ENCODE measurements around the gene CCDC33. TPM values are rescaled to one million over a fixed set of nuclear protein-coding genes. Genes with fewer than 3 reads are reported as not detected.

CCDC33 gene
- total RNA-seq, 1 donor from 2014 or later: not detected

DNA sequence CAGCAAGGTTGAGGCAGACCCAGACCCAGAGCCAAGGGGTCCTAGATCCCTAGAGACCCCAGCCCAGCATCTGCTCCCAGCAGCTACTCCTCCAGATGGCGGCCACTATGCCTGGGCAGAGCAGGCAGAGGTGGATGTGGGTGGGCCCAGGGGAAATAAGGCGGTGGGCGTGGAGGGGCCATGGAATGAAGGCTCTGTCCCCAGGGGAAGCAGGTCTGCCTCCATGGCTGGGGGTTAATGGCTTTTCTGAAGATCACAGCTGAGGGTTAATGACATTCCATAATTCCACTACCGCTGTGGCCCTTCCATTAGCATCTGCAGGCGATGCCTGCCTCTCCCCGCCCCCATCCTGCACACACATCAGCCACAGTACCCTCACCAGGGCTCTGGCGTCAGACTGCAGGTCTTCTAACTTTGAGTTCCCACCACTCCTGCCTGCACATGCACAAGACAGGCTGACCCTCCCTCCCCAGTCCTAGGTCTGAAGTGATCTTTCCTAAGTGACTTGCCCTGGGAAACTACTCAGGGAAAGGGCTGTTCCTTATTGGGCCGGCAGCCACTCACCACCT, 41.2 kb downstream of the CCDC33 start:
- no peak for DNase-seq (ENCODE audit: extremely low read depth, low read depth, low spot score)

DNA sequence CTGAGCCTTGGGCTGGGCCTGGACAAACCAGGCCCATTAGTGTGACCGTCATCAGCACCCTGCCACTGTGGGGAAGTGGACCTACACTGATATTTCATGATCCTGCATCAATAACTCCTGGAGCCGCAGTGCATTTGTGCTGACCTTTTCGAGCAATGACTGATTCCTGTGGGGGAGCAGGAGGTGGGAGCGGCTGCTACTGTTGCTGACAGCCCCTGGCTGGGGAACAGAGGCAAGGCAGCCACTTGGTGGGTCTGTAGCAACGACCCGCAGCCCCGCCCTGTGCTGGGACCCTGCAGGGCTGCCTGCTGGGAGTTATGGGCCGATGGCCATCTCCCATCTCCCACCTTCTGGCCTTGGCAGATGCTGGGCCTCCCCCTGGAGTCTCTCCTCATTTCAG, 42.1 kb downstream of the CCDC33 start:
- DNase-seq (ENCODE audit: extremely low read depth, low read depth, low spot score): no peak

DNA sequence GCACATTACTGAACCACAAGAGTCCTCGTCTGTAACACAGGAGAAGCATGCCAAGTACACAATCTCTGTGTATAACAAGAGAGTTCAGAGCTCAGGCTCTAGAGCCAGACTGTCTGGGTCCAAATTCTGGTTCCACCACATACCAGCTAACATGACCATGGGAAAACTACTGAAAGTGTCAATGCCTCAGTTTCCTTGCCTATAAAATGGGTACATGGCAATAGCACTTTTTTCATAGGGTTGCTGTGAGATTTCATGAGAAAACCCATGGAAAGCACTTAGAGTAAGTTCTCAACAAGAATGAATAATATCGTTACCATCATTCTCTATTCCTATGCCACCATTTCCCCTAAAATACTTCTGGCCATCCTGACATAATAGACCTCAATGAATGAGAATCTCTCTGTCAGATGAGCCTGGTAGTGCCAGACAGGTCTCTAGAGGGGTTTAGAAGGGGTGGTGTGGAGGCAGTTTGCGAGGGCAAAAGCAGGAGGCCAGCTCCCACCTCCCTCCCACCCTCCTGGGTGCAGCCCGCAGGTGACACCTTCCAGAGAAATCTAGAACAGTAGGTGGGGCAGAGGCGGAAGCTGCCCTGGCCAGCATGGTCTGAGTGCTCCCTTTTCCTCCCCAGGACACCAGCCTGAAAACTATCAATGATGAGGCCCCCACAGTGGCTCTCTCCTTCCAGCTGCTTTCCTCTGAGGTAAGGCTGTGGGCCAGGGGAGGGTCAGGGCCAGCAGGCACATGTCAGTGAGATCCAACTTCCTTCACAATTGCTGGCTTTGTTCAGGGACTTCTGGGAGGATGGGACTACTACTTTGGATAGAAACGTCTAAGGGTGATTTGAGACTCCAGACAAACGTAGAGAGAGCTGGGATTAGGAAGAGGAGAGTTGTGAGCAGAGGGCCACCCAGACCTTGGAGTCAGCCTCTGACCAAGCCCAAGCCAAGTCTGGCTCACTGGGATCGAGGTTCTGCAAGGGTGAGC, 45.3 kb downstream of the CCDC33 start:
- no peak for DNase-seq (ENCODE audit: extremely low read depth, low read depth, low spot score)

DNA sequence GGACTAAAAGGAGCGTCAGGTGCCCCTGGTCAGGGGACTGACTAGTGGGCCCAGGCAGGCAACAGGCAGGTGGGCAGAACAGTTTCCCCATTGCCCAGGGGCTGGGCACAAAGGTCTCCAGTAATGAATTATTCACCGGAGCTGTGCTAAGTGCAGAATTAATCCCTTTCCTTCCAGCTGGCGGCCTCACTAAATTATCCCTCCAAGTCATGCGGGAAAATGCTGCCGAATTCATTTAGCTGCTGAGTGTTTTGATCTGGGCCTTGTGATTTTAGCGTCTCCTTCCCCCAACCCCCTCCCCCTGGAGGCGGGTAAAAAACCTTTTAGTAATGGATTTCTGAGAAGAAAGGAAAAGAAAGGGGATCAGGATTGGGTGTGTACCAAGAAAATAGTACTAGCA, 47.2 kb downstream of the CCDC33 start:
- DNase-seq (ENCODE audit: extremely low read depth, low read depth, low spot score): no peak

DNA sequence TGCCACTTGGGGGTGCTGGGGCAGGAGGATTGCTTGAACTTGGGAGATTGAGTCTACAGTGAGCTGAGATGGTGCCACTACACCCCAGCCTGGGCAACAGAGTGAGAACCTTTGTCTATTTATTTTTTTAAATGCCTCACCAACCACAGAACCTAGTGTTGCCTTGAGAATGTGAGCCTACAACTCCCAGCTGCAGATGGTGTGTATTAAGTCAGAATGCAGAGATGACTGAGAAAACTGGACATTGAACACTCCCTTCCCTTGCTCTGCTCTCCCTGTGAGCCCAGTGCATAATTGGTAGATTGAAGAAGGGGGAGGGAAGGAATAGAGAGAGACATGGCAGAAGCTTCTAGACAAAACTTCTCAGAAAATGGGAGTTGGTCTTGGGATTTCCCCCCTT, 53.5 kb downstream of the CCDC33 start:
- no peak for DNase-seq (ENCODE audit: extremely low read depth, low read depth, low spot score)

DNA sequence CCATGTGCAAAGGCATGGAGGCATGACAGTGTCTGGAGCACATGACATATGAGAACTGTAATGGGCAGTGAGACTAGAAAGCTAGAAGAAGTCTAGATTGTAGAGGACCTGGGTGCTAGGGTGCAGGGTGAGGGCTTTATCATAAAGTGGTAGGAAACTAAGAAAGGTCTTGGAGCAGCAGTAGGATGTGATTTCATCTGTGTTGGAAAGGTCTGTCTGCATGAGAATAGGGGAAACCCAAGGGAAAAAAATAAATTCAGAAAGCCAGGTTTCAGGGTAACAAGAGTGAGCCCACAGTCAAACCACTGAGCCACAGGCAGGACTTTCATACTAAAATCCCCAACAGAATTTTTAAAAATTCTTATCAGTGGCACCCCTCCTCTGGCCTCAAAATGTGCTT, 54.5 kb downstream of the CCDC33 start:
- DNase-seq (ENCODE audit: extremely low read depth, low read depth, low spot score): no peak

DNA sequence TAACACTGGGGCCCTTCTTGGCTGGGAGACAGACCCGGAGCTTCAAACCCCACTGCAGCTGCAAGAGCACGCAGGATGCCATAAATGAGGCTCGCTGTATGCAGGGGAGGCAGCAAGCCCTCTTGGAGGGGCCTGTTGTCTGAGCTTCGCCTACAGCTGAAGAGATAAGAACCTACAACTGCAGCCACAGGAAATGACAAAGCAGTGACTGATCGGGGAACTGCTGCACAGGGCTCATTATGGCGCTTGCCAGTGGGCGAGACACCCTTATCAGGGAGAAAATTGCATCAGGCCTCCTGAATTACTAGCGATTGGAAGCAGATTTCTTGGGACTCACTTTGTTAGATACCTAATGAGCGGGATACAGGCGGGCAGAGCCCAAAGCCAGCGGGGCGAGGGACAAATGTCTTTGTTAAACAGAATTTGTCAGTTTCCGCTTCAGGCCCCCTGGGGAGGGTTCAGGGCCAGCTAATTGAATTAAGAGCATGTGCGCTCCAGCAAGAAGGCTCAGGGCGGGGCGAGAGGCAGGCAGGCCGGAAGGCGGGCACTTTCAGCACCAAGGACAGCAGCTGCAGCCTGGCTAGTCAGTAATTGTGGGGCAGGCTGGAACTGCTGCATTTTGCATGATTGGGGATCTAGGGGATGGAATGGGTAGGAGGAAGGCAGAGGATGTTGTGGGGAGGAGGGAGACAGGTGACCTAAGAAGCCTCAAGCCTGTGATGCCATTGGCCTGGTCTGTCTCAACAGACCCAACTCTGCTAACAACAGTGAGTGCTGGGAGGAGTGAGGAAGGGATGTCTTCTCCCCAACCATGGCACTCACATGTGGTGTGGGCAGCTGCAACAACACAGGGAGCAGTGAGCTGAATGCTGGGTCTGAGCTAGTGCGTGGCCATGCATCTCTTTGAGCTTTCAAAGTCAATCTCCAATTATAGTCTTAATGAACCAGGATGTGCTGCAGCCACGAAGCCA, 55.3 kb downstream of the CCDC33 start:
- DNase-seq (ENCODE audit: extremely low read depth, low read depth, low spot score): no peak

DNA sequence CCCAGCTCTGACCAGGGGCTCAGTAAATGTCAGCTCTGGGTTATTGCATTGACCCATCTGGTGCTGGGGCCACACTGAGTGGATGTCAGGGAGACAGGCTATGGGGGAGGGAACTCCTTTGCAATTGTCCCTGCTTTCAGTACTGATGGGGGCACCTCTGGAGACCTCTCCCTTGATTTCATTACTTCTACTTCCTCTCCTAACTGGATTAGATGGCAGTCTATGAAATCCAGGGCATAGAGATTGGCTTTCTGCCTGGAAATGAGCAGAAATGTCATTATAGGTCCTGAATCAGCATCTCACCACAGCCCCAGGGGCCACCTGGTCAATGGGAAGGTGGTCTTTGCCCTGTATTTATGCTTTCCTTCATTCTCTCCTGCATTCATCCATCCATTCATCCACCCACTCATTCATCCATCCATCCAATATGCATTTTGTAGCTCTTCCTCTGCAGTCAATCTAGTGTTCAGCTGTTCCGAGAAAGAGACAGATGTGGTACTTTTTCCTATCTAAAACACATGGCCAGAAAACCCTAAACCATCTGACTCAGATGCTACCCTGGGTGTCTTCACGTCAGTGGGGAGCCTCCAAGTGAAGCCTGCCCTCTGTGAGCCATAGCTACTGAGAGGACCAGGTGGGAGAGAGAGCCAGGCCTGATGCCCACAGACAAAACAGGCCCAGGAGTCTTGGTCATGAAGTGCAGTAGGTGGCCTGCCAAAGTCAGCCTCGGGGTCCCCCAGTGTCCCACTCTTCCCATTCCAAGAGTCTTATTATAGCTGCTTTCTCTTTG, 57.1 kb downstream of the CCDC33 start:
- no peak for DNase-seq (ENCODE audit: extremely low read depth, low read depth, low spot score)

DNA sequence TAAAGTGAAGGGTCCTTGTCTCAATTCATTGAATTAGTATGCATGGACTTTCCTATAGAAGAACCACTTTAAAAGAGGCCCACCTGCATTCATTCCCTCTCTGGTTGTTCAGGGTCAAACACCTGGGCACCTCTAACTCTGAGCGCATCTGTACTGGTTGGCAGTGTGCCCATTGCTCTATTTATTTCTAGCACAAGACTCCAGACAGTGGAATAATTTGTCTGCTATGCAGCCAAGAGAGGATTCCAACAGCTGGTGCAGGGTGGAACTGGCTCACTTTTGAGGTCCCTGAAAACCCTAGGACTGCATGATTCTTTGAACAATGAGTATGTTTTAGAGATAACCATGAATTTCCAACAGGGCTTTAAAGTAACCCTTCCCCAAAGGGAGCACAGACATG, 57.9 kb downstream of the CCDC33 start:
- DNase-seq (ENCODE audit: extremely low read depth, low read depth, low spot score): no peak

DNA sequence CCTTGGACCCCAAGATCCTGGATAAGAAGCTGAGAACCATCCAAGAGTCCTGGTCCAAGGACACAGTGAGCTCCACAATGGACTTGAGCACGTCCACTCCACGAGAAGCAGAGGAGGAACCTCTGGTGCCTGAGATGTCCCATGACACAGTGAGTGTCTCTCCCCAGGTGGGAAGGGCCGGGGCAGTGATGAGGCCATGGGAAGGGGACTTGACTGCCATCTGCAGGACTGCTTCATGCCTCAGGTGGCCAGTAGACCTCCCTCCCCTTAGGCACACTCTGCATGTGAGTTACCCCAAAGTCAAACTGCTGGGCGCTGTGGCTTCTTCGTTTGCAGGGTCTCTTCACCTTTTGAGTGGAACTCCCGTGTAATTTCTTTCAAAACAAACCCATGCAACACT, 59.7 kb downstream of the CCDC33 start:
- DNase-seq (ENCODE audit: extremely low read depth, low read depth, low spot score): no peak

DNA sequence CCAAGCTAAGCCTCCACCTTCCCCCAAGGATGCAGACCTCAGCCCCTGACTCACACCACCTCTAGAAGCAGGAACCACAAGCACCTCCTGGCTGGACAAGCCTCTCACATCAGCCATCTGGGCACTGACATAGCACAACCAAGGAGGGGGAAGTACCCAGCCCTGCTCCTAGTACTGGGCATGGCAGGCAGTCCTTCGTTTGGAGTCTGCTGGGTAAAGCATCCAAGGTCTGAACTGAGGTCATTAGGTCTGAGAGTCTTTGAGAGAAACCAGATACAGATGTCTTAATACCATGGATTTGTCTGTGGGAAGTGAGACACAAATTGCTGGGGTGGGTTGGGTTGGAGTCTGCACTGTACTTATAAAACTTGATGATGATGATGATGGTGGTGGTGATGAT, 61.8 kb downstream of the CCDC33 start:
- DNase-seq (ENCODE audit: extremely low read depth, low read depth, low spot score): no peak

DNA sequence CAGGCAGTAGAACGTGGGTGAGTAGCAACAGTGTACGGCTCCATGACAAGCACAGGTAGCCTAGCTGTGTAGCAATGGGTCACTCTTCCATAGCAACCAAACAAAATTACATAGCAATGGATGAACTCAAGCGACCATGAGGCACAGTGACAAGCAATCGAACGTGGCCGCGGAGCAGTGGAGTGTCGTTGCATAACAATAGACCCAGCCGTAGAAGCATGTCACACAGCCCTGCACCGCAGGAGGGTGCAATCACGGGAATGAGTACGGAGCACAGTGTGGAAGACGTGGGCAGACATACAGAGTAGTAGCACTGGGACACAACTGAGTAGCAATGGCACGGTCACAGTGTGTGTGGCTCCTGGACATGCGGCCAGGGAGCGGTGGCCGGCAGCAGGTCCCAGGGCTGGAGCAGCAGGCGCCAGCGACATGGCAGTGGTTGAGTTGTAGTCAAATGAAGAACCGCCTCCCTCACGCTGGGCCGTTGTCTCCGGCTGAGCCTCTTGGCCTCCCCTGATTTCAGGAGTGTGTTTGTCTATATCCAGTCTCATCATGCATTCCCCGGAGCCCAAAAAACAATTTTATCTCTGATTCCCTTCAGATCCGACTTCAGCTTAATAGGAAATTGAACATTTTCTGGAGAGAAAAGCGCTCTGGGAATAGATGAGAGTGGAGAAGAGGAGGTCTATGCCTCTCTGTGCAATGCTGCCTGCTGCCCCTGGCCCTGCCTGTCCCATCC, 64.1 kb downstream of the CCDC33 start:
- DNase-seq (ENCODE audit: extremely low read depth, low read depth, low spot score): no peak

DNA sequence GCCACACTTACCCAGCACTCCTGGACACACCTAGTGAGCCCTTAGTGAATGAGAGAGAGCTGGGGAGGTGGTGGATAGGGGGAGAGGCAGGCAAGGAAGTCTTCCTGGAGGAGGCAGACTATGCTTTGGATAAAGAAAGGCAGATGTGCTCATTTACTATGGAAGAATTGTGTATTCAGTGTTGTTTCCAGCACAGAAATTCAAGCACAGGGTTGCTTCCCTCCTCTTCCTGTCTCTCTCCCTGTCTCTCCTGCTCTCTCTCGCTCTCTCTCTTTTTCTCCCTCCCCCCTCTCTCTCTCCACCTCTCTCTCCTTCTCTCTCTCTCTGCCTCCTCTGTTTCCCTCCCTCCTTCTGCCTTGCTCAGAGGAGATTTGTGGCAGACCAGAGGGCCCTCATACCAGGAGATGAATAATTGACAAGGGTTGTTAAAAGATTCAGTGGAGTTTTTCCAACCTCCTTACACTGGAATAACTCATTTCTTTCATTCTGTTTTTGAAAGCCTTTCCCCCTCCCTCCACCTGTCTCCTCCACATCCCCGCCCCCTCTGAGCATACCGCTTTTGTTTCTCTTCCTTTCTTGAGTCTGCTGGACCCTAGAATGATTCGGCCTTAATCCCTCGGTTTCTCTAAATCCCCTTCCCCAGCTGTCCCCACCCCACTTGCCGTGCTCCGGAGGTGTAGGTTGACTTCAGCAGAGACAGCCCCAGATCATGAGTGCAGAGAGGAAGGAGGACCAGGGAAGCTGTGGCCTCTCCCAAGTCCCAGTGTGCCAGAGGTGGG, 65.6 kb downstream of the CCDC33 start:
- no peak for DNase-seq (ENCODE audit: extremely low read depth, low read depth, low spot score)

DNA sequence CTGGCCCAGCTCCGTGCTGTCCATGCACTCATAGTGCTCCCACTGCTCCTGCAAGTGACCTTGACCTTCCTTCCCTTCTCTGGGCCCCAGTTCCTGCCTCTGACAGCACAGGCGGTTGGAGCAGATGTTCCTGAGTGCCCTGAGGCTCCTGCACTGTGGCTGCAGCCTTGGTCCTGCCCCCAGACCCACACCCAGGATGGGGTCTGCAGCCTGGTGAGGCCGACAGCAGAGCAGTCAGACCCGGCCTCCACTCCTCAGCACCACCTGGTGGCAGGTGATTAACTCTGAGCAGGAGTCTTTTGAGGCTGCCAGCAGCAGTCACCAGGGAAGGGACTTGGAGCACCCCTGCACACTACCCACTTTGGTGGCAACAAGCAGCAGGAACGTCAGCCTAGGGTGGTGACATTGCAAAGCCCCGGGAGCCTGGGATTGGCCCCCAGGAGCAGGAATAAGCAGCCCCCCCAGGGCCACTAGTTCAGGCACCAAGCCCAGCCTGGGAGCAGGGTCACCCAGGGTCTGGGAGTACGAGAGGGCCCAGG, 66.8 kb downstream of the CCDC33 start:
- DNase-seq (ENCODE audit: extremely low read depth, low read depth, low spot score): no peak

DNA sequence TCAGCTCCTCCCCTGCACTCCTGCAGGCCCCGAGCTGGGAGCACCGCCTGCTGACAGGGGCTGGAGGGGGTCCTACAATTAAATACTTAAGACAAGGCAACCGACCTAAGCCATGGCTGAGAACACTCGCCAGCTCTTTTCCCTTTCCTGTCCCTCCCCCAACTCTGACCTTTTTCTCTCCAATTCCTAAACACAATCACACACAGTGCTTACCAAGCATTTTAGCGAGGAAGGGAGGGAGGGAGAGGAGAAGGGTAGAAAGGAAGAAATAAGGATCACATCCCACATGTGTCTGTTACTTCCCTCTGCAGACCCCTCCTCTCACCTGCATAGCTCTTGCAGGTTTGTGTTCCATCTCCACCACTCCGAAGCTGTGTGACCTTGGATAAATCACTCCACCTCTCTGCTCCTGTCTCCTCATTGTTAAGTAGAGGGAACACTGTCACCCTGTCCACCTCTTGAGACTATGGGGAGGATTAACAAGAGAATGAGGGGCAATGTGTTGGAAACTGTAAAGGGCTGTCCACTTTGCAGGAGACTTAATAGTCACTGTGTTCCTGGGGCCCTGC, 67.7 kb downstream of the CCDC33 start:
- no peak for DNase-seq (ENCODE audit: extremely low read depth, low read depth, low spot score)

DNA sequence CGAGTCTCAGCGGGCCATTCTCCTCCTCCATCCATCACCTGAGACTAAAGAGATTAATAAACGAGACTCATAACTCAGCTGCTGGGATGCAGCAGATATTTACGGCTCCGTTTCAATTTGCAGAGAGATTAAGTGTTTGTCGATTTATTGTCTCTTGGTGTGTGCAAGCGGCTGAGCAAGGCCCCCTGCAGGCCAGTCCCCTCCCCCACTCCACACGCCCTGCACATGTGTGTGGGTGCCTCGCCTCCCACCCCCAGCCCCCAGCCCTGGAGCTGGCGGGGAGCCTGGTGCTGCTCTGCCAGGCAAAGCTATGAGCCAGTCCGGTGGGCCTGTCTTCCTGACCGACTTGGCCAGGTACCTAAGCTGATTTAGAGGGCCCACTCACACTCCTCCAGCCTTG, 68.3 kb downstream of the CCDC33 start:
- DNase-seq (ENCODE audit: extremely low read depth, low read depth, low spot score): no peak

DNA sequence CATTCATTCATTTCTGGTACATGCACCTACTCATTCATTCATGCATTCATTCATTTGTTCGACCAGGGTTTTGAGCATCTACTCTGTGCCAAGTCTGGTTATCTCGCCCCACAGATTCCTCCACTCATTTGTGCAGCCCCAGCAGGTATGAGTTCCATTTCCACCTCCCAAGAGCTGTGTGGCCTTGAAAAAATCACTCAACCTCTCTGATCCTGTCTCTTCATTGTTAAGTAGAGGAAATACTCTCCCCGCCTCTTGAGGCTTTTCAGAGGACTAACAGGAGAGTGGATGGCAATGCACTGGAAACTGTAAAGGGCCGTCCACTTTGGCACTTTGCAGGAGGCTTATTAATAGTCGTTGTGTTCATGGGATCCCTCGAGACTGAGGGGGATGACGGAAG, 69.6 kb downstream of the CCDC33 start:
- DNase-seq (ENCODE audit: extremely low read depth, low read depth, low spot score): no peak

DNA sequence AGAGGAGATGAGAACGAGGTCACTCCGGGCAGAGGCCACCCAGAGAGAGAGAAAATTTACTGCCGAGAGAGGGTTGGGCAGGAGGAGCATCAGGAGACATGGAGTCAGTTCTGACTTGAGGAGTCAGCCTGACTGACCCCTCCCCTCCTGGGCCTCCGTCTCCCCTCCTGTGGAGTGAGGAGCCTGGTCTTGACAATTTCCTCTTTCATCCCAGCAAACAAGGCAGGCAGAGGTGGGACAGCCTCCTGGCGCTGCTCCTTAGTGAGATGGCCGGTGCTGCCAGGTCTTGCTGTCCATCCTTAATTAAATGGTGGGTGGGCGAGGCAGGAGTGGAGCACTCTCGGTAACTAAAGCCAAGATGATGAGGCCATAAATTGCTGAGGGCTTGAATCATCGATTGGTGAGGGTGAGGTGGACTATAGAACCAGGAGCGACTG, 70.7 kb downstream of the CCDC33 start:
- no peak for DNase-seq (ENCODE audit: extremely low read depth, low read depth, low spot score)
